SKM-1 (cell line): Measurements from ENCODE around the gene OR4F6.

Experiments used
- DNase-seq: peaks from one replicate; lab custom pipeline; 2025; ENCODE audit not compliant: unreplicated experiment; lab: John Stamatoyannopoulos, UW

Gene OR4F6

DNA sequence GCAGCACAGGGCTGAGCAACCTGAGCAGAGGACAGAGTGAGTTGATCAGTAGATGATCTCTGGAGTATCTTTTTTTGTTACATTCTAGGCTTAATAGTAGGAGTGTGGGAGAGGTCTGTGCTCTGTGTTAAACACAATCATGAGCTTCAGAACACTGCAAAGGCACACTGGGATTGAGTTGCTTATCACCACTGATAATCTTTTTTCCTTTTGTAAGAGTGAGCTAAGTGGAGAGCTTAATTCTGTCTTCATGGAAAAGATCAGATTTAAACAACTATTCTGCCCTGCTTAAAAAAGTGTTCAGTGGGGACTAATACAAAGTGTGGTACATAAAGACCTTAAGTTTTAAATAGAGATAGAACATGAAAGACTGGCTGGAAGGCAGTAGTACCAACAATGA lies 1.1 kb downstream of the OR4F6 start:
- no peak for DNase-seq

DNA sequence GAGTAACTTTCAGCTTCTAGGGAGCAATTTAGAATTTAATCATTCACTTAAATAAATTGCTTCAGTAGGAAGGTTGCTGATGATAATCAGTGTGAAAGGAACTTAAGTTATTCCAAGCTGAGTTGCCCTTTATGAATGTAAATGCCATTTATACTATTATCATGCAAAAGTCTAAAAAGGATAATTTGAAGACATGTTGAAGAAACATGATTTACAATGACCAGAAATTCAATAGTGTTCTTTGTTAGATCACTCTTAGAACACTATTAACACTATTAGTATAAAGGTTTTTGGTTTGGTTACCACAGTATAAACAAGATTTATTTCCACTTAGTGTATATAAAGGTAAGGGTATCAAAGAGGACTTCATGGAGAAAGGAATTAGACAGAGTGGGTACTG lies 1.6 kb downstream of the OR4F6 start:
- no peak for DNase-seq

DNA sequence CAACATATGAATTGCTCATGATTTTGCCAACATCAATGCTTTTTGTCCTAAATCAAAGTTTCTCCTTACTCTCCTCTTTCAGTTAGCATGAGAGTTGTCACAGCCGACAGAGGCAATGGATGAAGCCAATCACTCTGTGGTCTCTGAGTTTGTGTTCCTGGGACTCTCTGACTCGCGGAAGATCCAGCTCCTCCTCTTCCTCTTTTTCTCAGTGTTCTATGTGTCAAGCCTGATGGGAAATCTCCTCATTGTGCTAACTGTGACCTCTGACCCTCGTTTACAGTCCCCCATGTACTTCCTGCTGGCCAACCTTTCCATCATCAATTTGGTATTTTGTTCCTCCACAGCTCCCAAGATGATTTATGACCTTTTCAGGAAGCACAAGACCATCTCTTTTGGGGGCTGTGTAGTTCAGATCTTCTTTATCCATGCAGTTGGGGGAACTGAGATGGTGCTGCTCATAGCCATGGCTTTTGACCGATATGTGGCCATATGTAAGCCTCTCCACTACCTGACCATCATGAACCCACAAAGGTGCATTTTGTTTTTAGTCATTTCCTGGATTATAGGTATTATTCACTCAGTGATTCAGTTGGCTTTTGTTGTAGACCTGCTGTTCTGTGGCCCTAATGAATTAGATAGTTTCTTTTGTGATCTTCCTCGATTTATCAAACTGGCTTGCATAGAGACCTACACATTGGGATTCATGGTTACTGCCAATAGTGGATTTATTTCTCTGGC lies 2.5 kb downstream of the OR4F6 start:
- DNase-seq = no peak

DNA sequence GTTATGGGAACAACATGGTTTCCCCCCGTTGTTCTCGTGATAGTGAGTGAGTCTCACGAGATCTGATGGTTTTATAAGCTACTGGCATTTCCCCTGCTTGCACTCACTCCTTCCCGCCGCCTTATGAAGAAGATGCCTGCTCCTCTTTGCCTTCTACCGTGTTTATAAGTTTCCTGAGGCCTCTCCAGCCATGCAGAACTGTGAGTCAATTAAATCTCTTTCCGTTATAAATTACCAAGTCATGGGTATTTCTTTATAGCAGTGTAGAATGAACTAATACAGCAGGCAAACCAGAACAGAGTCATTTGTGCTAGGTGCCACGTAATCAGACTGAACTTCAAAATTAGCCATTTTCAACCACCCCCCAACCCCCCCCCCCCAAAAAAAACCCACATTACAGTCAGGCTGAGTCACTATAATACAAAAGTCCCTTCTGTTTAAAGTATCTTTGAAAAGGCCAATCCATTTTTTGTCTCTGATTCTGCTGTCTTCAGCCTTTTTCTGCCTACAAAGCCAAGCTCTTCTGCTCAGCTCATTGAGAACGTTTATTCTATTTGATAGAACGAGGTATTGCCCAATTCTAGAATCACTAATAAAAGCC lies 4.1 kb downstream of the OR4F6 start:
- no peak for DNase-seq

DNA sequence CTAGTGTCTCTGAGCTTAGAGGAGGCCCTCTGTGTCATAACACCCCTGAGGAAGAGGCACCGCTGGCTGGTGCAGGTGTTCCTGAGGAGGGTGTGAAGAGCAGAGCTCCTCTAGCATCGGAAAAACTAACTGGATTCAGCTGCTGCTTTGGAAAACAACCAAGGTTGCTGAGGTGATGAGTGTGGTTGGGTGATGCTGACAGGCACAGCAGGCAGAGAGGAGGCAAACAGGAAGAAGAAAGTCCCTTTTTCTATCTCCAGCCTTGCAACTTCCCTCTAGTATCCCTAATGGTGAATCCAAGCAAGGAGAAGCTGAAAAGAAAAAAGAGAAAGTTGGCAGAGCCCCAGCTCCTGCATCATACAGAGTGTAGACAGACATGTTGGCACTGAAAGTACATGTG lies 4.9 kb downstream of the OR4F6 start:
- no peak for DNase-seq

- DNase-seq = no peak
Measured at GRCh38 chr15:101810456-101810855, 7.1 kb downstream of the OR4F6 start.

DNA sequence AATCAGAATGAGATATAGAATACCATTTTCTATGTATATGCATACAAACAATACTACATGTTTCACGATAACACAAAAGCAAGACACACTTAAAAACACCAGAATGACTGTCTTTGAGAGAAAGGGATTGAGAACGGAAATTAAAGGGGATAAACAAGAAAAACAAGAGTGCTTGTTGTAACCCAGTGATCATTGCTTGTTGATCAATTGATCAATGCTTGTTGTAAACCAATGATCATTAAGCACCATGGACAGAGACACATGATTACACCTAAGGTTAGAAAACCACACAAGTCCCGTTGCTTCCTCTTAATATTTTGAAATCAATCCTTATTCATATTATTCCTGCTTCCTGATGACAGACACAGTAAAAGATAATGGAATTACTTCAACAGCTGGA lies 7.6 kb downstream of the OR4F6 start:
- no peak for DNase-seq

- DNase-seq = no peak
Measured at GRCh38 chr15:101811902-101812301, 8.6 kb downstream of the OR4F6 start, which contains the start of gene OR4F15. OR4F15 (plus strand) TSS chr15:101812202; CDS start chr15:101818187, 5,985 bp downstream.

DNA sequence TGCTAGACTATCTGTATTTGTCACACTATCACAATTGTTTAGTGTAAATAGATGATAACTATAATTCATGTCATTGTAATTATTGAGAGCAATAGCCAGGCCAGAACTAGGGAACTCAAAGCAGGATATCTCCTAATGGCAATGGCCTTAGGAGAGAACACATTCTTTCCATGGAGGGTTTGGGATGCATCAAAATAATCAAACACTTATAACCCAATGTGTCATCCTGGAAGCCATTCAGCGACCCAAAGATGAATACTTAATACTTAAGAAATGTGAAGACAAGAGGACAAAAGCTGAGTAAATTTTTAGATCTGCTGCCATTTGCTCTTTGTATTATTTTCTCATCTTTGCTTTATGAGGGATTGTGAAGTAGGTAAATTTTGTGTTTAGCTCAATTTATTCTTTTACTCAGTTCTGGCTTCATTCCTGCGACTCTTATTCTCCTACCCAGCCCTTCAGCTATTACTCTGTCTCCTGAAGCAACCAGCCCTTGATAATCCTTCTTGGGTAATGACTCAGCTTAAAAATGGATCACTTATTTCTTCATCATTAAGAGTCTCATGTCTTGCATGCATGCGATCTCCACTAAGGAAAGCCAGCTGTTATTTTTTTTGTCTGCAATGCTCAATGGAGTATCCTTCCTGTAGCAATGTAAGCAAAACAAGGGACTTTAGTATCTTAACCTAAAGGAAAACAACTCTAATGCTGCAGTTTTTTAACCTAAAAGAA lies 10.7 kb downstream of the OR4F6 start:
- DNase-seq = no peak

- no peak for DNase-seq
Measured at GRCh38 chr15:101820781-101821180, 17.5 kb downstream of the OR4F6 start.

DNA sequence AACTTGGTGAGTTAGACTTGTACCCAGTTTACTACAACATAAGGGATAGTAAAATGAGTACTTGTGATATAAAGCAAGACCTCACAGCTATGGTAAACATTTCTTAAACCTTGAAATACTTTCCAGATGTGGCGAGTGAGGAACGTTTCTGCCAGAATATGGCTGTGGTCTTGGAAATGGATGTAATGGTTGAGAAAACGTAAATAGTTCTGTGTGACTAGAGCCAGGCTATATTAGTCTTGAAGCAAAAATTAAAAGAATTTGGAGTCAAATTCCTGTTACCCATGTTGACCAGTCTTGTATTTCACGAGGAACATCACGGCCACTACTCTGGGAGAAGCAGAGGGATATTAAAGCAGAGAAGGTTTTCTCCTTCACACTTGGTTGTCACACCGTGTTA lies 23.9 kb downstream of the OR4F6 start:
- DNase-seq = no peak

GRCh38 chr15:101828774-101829173 lies 25.5 kb downstream of the OR4F6 start:
- DNase-seq = no peak

DNA sequence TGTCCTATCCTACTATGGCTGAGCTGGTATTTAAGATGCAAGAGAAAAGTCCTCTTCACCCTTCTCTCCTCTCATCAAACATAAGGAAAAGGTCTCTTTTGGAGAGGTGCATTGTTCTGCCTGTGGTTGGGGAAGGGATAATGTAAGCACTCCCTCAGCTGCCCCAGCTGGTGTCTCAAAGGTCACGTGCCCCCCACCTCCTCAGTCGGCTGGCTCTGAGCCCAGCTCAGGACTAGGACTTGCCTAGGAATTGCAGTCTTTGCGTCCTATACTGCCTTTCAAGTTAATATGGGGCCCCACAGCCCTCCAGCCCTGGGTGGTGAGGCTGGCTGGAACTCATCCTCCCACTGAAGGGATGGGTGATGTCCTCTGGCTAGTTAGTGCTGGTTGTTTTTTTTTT lies 38.3 kb downstream of the OR4F6 start:
- no peak for DNase-seq

DNA sequence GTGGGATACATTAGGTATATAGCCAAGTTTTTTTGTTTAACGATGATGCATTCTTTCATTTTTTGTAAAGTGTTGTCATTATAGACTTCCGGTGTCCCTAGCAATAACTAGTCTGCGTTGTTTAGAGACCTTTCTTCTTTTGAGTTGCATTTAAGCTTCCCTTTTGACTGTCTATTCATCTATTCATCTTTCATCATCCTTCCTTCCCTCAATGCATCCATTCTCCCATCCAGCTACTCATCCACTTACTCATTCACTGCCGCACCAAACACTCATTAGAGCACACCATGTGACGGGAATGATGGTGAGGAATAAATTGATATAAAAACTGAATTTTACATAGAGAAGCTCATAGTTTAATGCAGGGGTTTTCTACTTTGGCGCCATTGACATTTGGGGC lies 41.6 kb downstream of the OR4F6 start:
- DNase-seq = no peak

- no peak for DNase-seq
Measured at GRCh38 chr15:101852356-101852755, 49.0 kb downstream of the OR4F6 start.
